ENCODE measurements around the gene KRT10.

The KRT10 gene

GRCh38 chr17:40833882-40834281 lies 11.5 kb upstream of the KRT10 start:
- TF ChIP-seq CTCF (conservative IDR thresholded peaks at IDR 0.05; ENCODE audit: low read length), result no peak

GRCh38 chr17:40832840-40833239 lies 10.4 kb upstream of the KRT10 start:
- DNase-seq (ENCODE audit: low read depth), result no peak
- H3K4me3 ChIP-seq (ENCODE audit: low read length), result no peak overlapping the region
- no peak for TF ChIP-seq CTCF (conservative IDR thresholded peaks at IDR 0.05; ENCODE audit: low read length)

More at GRCh38 chr17:40833882-40834281, 11.5 kb upstream of the KRT10 start:
- no peak overlapping the region for H3K4me3 ChIP-seq (ENCODE audit: low read length)
- no peak for DNase-seq (ENCODE audit: low read depth)

- no peak for DNase-seq (ENCODE audit: low read depth)
- no peak for TF ChIP-seq CTCF (conservative IDR thresholded peaks at IDR 0.05; ENCODE audit: low read length)
- no peak overlapping the region for H3K4me3 ChIP-seq (ENCODE audit: low read length)
These were observed 7.8 kb upstream of the KRT10 start for GRCh38 chr17:40830085-40830776.

GRCh38 chr17:40828454-40829044 lies 6.1 kb upstream of the KRT10 start:
- TF ChIP-seq CTCF (conservative IDR thresholded peaks at IDR 0.05; ENCODE audit: low read length), result no peak
- DNase-seq (ENCODE audit: low read depth), result no peak
- H3K4me3 ChIP-seq (ENCODE audit: low read length), result no peak overlapping the region

- no peak overlapping the region for H3K4me3 ChIP-seq (ENCODE audit: low read length)
- no peak for TF ChIP-seq CTCF (conservative IDR thresholded peaks at IDR 0.05; ENCODE audit: low read length)
- no peak for DNase-seq (ENCODE audit: low read depth)
These were observed 5.5 kb upstream of the KRT10 start for GRCh38 chr17:40827746-40828453.

GRCh38 chr17:40825599-40825998 lies 3.2 kb upstream of the KRT10 start:
- no peak for TF ChIP-seq CTCF (conservative IDR thresholded peaks at IDR 0.05; ENCODE audit: low read length)
- no peak overlapping the region for H3K4me3 ChIP-seq (ENCODE audit: low read length)
- no peak for DNase-seq (ENCODE audit: low read depth)
